GM21381 (cell line): ENCODE data around the gene SCG5.
A peak's percentile ranks its signal among the peaks of the same experiment; 100 is the strongest.

Source experiments
- ATAC-seq: cut with Tn5 transposase; IDR thresholded peaks from one replicate; pipeline ENCODE4 v1.9.1; 2021; ENCODE audit warnings: mild to moderate bottlenecking, moderate library complexity; ENCODE audit not compliant: unreplicated experiment

The SCG5 gene

DNA sequence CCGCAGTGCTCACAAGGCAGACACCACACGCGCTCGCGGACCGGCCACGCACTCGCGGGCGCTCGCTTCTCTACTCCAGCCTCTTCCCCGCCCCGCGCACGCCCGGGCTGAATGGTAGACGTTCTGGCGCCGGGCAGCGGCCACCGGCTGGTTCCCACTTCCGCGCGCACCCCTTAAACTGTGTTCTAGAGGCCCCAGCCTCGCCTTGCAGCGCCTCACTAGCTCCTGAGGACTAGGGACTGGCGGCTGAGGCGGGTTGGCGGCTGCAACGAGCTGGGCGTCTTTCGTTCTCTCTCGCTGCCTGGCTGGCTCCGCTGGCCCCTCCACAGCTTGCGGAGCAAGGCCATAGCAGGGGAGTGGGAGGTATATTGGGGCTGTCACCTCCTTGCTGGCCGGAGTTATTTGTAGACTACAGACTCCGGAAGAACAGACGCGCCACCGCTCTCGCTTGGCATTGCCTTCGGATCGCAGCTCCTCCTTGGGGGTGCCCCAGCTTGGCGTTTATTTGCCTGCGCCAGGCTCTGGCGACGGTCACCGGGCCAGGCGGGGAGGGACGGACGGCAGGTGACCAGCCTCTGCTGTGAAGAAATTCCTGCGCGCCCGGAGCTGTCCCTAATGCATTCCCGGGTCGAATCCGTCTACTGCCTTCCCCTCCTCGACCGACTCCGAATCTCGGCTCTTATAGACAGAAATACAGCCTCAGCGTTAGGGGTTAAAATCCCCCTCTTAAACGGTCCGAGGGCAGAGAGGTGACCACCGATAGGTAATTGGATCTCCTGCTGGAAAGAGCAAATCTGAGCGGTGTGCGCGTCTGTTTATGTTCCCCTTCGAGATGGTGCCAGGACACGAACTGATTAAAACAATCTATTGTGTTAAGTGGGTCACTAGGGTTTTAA, 77.6 kb downstream of the SCG5 start:
- ATAC-seq: no peak

DNA sequence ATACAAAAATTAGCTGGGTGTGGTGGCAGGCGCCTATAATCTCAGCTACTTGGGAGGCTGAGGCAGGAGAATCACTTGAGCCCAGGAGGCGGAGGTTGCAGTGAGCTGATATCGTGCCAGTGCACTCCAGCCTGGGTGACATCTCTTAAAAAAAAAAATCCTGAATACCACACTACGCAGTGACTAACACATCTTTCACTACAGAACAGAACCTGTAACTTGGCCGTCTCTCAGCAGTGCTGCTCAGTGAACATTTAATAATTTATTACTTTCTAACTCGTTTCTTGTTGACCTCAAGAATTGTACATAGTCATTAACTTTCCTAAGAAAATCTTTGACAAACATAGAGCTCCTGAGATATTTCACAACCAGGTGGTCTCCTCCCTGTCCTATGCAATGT, 80.1 kb downstream of the SCG5 start:
- ATAC-seq: no peak

DNA sequence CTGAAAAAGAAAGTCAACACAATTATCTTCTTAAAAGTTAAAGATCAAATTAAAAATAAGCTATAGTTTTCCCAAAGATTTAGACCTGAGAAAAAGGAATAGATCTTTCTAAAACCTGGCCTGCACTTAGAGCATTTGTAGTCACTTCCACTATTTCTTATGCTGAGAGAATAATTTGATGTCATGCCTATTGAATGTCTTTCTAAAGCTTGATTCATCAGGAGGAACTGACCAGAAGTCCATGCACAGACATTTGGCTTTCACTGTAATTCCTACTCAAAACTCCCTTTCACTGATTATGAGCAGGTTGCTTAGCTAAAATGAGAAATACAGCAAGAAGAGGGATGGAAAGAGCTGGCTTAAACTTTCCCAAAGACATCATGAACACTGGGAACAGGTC, 80.6 kb downstream of the SCG5 start:
- ATAC-seq: no peak

DNA sequence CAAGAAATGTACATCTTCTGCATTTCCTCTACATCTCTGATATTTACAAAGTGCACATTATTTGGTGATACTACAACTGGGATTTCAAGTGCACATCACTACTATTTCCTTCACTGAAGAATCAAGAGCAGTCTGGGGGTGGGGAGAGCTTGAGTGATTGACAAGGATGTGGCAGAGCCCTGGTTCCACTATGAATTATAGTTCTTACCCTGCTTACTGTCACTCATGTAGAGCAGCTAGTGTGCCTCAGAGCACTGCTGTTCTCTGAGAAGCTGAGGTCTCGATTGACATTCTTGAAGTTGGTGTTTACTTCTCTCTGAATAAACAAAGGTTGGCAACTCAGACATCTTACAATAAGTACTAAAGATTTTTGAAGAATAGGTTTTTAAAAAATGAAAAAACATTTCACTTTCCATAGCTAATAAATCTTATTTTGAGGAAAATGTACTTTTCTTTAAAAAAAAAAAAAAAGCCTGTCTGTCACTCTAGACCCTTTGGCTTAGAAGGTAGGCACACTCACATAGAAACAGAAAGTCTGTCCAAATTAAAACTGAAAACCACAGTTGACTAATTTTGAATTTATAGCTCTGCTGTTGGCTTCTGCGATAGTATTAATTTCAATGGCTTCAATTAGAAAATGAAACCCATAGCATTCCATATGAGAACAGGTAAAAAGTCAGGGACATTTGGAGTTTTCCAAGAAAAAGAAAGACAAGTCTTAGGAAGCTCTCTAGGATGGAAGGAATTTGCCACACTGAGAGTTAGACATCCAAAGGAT, 81.8 kb downstream of the SCG5 start:
- peak; percentile 94 for ATAC-seq

DNA sequence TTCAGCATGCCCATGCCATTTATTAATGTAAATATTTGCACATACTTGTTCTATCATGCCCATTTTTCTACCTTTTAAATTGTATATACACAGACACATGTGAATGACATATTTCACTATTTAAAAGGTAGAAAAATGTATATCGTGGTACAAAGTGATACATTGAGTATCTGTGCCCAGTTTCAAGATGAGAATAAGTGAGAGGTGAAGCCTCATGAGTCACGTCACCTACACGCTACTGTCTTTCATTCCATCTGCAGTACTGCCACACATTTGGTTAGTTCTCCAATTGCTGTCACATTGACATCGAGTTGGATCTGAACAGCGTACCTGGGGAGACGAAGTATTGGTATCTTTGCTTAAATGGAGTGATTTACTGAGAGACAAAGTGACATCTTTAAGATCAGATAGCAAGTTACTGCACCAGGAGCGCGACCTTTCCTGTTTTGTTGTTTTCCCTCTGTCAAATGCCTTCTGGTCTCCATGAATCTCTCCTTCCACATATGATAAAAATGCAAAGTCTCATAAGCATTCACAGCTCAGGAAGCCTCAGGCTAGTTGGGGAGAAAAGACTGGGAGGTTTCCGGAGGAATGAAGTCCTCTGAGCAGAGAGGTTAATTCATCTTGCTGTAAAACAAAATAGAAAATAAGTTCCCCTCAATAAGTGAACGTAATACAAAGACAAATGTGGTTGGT, 88.3 kb downstream of the SCG5 start:
- ATAC-seq: no peak

DNA sequence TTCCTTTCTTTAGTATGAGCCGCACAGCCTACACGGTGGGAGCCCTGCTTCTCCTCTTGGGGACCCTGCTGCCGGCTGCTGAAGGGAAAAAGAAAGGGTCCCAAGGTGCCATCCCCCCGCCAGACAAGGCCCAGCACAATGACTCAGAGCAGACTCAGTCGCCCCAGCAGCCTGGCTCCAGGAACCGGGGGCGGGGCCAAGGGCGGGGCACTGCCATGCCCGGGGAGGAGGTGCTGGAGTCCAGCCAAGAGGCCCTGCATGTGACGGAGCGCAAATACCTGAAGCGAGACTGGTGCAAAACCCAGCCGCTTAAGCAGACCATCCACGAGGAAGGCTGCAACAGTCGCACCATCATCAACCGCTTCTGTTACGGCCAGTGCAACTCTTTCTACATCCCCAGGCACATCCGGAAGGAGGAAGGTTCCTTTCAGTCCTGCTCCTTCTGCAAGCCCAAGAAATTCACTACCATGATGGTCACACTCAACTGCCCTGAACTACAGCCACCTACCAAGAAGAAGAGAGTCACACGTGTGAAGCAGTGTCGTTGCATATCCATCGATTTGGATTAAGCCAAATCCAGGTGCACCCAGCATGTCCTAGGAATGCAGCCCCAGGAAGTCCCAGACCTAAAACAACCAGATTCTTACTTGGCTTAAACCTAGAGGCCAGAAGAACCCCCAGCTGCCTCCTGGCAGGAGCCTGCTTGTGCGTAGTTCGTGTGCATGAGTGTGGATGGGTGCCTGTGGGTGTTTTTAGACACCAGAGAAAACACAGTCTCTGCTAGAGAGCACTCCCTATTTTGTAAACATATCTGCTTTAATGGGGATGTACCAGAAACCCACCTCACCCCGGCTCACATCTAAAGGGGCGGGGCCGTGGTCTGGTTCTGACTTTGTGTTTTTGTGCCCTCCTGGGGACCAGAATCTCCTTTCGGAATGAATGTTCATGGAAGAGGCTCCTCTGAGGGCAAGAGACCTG, 89.5 kb downstream of the SCG5 start:
- no peak for ATAC-seq

DNA sequence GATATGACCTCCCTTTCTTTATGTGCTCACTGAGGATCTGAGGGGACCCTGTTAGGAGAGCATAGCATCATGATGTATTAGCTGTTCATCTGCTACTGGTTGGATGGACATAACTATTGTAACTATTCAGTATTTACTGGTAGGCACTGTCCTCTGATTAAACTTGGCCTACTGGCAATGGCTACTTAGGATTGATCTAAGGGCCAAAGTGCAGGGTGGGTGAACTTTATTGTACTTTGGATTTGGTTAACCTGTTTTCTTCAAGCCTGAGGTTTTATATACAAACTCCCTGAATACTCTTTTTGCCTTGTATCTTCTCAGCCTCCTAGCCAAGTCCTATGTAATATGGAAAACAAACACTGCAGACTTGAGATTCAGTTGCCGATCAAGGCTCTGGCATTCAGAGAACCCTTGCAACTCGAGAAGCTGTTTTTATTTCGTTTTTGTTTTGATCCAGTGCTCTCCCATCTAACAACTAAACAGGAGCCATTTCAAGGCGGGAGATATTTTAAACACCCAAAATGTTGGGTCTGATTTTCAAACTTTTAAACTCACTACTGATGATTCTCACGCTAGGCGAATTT, 91.2 kb downstream of the SCG5 start:
- no peak for ATAC-seq

DNA sequence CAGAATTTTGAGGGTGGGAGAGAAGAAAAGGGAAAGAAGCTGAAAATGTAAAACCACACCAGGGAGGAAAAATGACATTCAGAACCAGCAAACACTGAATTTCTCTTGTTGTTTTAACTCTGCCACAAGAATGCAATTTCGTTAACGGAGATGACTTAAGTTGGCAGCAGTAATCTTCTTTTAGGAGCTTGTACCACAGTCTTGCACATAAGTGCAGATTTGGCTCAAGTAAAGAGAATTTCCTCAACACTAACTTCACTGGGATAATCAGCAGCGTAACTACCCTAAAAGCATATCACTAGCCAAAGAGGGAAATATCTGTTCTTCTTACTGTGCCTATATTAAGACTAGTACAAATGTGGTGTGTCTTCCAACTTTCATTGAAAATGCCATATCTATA, 91.8 kb downstream of the SCG5 start:
- ATAC-seq: no peak

DNA sequence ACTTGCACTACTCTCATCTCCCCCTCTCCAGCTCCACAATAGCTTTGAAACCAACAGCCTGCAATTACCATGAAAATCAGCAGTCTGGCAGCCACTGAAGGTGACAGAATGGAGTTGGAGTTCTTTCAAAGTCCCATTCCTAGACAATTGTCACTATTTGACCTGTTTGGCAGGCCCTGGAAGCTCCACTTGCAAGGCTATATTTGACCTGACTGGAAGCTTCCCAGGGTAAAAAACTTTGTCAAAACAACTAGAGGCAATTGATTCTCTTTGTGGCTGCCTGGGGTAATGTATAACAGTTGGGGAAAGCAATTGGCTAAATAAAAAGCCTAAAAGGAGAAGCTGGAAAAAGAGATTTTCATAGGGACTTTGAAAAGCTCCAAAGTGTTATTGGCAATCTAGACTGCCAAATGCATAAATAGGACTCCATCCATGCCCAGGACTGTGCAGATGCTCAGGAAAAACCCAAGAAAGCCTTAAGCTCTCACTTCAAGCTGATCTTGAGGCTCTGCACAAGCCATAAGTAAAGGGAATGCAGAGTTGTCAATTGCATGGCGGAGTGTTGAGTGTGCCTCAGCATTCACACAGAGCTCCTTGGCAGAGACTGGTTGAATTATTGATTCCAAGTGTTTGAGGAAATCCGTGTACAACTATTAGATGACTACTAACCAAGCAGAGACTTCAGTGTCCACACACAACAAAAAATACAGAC, 94.6 kb downstream of the SCG5 start:
- ATAC-seq: no peak

DNA sequence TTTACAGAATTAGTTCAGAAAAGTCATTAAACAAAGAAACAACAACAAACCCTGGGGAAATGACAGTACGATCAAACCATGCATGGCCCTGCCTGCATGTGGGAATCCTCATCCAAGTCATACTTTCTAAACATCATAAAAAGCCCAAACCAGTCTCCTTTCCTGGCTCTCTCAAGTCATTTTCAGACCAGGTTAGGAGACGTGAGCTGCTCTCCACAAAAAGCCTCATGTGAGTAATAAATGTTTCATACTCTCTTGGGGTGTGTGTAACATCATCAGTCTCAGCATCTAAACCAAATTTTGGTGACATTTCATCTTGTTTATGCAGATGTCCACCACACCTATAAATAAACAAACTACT, 95.2 kb downstream of the SCG5 start:
- ATAC-seq: no peak

DNA sequence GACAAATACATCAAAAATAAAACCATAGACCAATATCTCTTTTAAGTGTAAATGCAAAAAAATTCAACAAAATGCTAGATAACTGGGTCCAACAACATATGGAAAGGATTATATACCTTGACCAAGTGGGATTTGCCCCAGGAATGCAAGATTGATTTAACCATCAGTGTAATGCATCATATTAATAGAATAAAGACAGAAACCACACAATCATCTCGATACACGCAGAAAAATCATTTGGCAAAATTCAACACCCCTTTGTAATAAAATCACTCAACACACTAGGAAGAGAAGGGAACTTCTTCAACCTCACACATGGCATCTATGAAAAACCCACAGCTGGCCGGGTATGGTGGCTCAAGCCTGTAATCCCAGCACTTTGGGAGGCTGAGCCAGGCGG, 95.8 kb downstream of the SCG5 start:
- no peak for ATAC-seq

DNA sequence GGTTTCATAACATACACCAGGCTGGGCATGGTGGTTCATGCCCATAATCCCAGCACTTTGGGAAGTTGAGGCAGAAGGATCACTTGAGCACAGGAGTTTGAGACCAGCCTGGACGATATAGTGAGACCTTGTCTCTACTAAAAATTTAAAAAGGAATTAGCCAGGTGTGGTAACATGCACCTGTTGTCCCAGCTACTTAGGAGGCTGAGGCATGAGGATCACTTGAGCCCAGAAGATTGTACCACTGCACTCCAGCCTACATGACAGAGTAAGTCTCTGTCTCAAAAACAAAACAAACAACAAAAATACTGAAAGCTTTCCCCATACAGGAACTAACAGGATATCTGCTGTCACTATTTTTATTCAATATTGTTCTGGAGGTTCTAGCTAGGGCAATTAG, 97.2 kb downstream of the SCG5 start:
- no peak for ATAC-seq

DNA sequence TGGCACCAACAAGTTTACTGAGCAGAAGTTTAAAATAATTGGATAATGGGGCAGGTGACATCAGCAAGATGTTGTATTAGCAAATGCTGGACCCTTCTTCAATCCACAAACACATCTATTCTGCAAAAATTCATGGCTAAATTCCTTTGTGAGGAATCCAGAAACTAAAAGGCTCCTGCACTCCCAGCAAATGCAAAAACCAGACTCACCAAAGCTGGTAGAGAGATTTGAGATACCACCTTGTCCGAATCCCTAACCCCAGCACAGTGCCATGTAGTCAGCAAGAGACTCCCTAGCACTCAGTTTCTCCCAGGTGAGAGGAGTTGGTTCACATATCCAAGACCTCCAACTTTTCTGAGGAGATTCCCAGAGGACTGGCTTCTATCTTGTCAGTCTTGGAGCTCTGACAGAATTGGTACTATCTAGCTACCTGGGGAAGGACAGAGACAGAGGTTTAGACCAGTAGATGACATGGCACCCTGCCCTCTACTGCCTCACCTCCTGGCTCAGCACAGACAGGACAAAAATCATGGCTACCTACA, 98.1 kb downstream of the SCG5 start:
- ATAC-seq: no peak

DNA sequence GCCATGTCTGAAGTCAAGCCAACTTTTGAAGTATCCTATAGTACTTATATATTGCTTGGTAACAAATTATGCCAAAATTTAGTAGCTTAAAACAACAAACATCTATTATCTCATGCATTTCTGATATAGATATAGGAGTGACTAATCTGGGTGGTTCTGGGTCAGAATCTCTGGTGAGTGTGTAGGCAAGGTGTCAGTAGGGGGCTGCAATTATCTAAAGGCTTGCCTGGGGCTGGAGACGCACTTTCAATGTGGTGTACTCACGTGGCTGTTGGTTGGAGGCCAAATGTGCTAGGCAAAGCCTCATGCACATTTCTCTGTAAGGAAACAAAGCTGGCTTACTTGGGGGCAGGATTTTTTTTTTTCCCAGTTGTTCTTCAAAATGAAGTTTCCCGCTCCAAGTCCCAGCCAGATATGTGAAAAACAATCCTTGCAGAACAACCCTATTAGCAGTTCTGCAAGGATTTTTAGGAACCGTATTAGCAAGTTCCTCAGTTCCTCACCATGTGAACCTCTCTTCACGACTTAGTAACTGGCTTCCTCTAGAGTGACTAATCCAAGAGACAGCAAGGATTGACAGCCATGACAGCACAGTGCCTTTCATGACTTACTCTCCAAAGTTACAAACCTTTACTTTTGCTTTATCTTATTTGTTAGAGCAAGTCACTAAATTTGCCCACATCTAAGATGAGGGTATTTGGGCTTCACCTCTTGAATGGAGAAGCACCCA, 102.1 kb downstream of the SCG5 start:
- no peak for ATAC-seq

DNA sequence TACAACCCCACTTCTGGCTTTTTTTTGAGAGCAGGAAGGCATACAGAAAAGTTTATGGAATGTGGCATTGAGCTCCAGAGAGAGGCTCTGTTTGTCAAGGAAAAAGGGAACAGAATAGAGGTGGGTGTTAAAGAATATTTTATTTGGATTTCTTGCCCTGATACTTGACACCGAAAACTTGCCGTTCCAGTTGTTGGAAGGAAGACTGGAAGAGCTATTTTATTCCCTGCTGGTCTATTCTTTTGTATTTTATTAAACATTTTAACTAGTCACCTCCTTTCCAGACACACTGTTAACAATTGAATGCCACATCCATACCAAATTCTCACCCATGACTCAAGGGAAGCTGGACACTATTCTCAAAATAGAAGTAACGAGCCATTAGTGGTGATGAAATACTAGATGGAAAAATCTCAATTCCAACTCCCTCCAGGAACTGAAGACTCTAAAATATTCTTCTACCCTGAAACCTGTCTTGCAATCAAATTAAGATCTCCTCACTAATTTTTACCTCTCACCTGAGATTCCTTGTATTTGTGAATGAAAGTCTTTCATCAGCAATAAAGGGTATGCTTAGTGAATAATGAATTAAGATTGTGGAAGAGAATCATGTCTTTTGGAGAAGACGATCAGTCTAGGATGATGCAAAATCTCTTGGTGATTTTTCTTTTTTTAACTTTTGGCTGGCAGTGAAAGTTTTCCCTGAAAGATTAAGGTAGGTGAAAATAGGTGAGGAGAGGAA, 104.8 kb downstream of the SCG5 start:
- no peak for ATAC-seq
